Testis (tissue), 3 donors: ENCODE results near the gene EXOC6. TPM values are rescaled to one million over a fixed set of nuclear protein-coding genes. Genes with fewer than 3 reads are reported as not detected.

Experiments
- DNase-seq: peaks from one replicate; pipeline ENCODE4 v3.0.0-alpha.2; 2019
- H3K27ac ChIP-seq, 2 donors: fragments of 200-600 bp; sonication (generic); one replicate each; pipeline ENCODE4 v1.5.1; 2019
- H3K27me3 ChIP-seq: fragments of 200-600 bp; sonication (generic); one replicate; pipeline ENCODE4 v1.5.1; 2019
- H3K36me3 ChIP-seq: fragments of 200-600 bp; sonication (generic); one replicate; pipeline ENCODE4 v1.5.1; 2017; ENCODE audit warnings: low read depth; ENCODE audit errors: missing control alignments
- H3K4me1 ChIP-seq: fragments of 200-600 bp; sonication (generic); one replicate; pipeline ENCODE4 v1.5.1; 2019
- H3K4me3 ChIP-seq, 2 donors: fragments of 200-600 bp; sonication (generic); one replicate each; pipeline ENCODE4 v1.5.1; 2017 to 2019
- H3K9me3 ChIP-seq: fragments of 200-600 bp; sonication (generic); one replicate; pipeline ENCODE4 v1.5.1; 2017
- CTCF ChIP-seq, 3 experiments: fragments of 450-650 bp in 2 of 3; fragments of 200-600 bp in 1 of 3; sonication (generic) in 1 of 3; IDR thresholded peaks; one replicate each; pipeline ENCODE4 v1.5.1; 2016 to 2019; ENCODE audit warnings: antibody characterized with exemption in 3 of 3, mild to moderate bottlenecking in 2 of 3, moderate library complexity in 1 of 3
- POLR2A ChIP-seq: fragments of 450-650 bp; IDR thresholded peaks from one replicate; pipeline ENCODE4 v1.6.1; 2017; ENCODE audit warnings: antibody characterized with exemption, mild to moderate bottlenecking, moderate library complexity
- WGBS, 2 donors: methylation state at CpG; one replicate each; pipeline ENCODE4 v1.1.5; 2018; 5-methylcytosine and 5-hydroxymethylcytosine counted together
- intact Hi-C: fragments of 100-400 bp; cut with DNase I; formaldehyde crosslinking; loops from one replicate; pipeline ENCODE4 v1.15.1; 2023; ENCODE audit warnings: low total_unique reads
- polyA plus RNA-seq: library from polyadenylated mRNA; stranded (reverse); fragments of 350-450 nt; fragmentation: Illumina TruSeq; extraction: RNeasy Lipid Tissue Mini Kit (QIAGEN cat#74804); gene quantifications from one replicate; pipeline ENCODE4 v1.2.3, GENCODE V29; 2014; ENCODE audit warnings: low read depth, low replicate concordance; ENCODE audit not compliant: insufficient read depth
- total RNA-seq, 2 donors: library from RNA; depleted of rRNA; stranded (reverse); fragments of >200 nt; gene quantifications; one replicate each; pipeline ENCODE4 v1.2.3, GENCODE V29; 2016

Gene EXOC6
- total and polyA plus RNA-seq, 3 donors from 2014 or later = 13.3 to 38.5 (median 28.0) TPM

GRCh38 chr10:92801978-92802872, 46.1 kb upstream of the EXOC6 start:
- TF ChIP-seq CTCF (IDR thresholded peaks at IDR 0.05) = no peak
- no peak for TF ChIP-seq POLR2A
- Histone ChIP-seq H3K9me3 (no peaks in the 10 kb centered on the region), H3K27ac (no peak overlapping the region), H3K27me3 (no peaks in the 10 kb centered on the region), H3K36me3 (no peaks in the 10 kb centered on the region), H3K4me1 (no peaks in the 10 kb centered on the region), H3K4me3 (no peak overlapping the region)
- intact Hi-C loops = loop anchor here (10.0 kb wide), 1 partner anchor 253 kb away; no protein-coding TSS in a partner anchor
- WGBS, 2 donors = 79 to 83% methylated on average over 9 of the region's 9 CpGs
- DNase-seq = no peak

- Histone ChIP-seq H3K27me3 (no peaks in the 10 kb centered on the region), H3K36me3 (no peaks in the 10 kb centered on the region), H3K4me3 (no peak overlapping the region), H3K4me1 (no peaks in the 10 kb centered on the region), H3K9me3 (no peaks in the 10 kb centered on the region), H3K27ac (no peak overlapping the region)
- no peak for TF ChIP-seq CTCF (IDR thresholded peaks at IDR 0.05)
- no peak for TF ChIP-seq POLR2A
- intact Hi-C loops = loop anchor here (10.0 kb wide), 1 partner anchor 245 kb away; no protein-coding TSS in a partner anchor
- 90 to 91% methylated on average over 3 of the region's 3 CpGs for WGBS, 2 donors
- DNase-seq = no peak
These were observed 38.5 kb upstream of the EXOC6 start for GRCh38 chr10:92809840-92810239.

DNA sequence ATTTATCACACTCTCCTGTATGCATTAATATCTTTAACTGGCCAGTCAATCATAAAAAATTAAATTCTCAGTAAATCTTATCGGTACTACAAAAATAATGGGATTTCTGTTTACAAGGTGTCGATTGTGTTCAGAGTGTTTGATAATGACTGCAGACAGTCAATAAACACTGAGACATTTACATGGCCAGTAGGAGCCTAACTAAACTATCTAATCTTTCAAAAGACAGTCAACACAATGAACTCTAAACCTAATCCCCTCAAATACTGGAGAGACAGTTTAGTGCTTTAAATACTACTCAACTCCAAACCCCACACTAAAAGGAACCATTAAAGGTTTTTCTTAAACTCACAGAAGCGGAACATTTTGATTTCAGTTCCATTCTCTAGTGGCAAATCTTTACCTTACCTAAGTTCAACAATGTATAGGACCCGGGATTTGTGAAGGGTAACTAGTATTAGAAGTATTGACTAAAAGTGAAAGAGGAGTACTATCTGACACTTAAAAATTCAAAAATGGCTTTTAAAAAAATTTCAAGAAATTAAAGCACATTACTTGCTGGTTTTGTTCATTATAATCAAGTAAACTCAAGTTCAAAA, 37.3 kb upstream of the EXOC6 start:
- TF ChIP-seq POLR2A (no peak), CTCF (IDR thresholded peaks at IDR 0.05) (no peak)

DNA sequence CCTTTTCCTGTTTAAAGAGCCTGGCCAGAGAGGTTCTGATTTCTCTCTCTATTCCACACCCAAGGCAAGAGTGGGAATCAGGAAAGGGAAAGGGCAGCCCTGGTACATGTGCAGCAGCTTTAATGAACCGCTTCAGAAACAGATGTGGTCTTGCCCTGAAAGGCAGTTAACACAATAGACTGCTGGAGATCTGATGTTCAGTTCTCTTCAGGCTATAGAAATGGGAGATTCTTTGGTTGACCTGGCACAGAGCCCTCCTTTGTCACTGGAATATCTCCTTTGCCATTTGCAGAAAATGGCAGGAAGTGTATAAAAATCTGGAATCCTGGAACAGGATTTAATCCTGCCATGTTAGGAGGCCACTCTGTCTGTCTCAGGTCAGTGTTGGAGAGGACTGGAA, 36.3 kb upstream of the EXOC6 start:
- no peak overlapping the region for H3K27ac ChIP-seq
- H3K27me3 ChIP-seq = no peaks in the 10 kb centered on the region
- no peak overlapping the region for H3K4me3 ChIP-seq
- WGBS, 2 donors = 73 to 88% methylated on average over 1 of the region's 1 CpG
- no peaks in the 10 kb centered on the region for H3K9me3 ChIP-seq
- no peaks in the 10 kb centered on the region for H3K4me1 ChIP-seq
- no peaks in the 10 kb centered on the region for H3K36me3 ChIP-seq
- no peak for DNase-seq
- intact Hi-C loops = no loop called here
- no peak for TF ChIP-seq POLR2A
- no peak for TF ChIP-seq CTCF (IDR thresholded peaks at IDR 0.05)

More for the DNA sequence above, 37.3 kb upstream of the EXOC6 start:
- intact Hi-C loops = no loop called here
- H3K4me3 ChIP-seq = no peak overlapping the region
- DNase-seq = no peak
- H3K27ac ChIP-seq = no peak overlapping the region
- no peaks in the 10 kb centered on the region for H3K27me3 ChIP-seq
- H3K9me3 ChIP-seq = no peaks in the 10 kb centered on the region
- 76 to 91% methylated on average over 4 of the region's 4 CpGs for WGBS, 2 donors
- no peaks in the 10 kb centered on the region for H3K36me3 ChIP-seq
- H3K4me1 ChIP-seq = no peaks in the 10 kb centered on the region
